Colonic mucosa (tissue), 4 donors: ENCODE results near the gene KCNJ14. TPM values are rescaled to one million over a fixed set of nuclear protein-coding genes. Genes with fewer than 3 reads are reported as not detected.

Source experiments
- DNase-seq: peaks from one replicate; pipeline ENCODE4 v3.0.0-alpha.2; 2020
- H3K27ac ChIP-seq: fragments of 200-600 bp; one replicate; pipeline ENCODE4 v1.8.0; 2021
- H3K27me3 ChIP-seq: fragments of 200-600 bp; one replicate; pipeline ENCODE4 v1.8.0; 2021
- H3K36me3 ChIP-seq: fragments of 200-600 bp; one replicate; pipeline ENCODE4 v1.8.0; 2021
- H3K4me1 ChIP-seq: fragments of 200-600 bp; one replicate; pipeline ENCODE4 v1.8.0; 2021; ENCODE audit warnings: mild to moderate bottlenecking
- H3K4me3 ChIP-seq: fragments of 200-600 bp; one replicate; pipeline ENCODE4 v1.8.0; 2021
- H3K9ac ChIP-seq, 2 donors: one replicate each; pipeline ENCODE4 v1.7.0; 2013; ENCODE audit warnings: control low read depth in 2 of 2, low read depth in 2 of 2, low read length in 2 of 2
- H3K9me3 ChIP-seq: fragments of 200-600 bp; one replicate; pipeline ENCODE4 v1.8.0; 2021
- CTCF ChIP-seq: fragments of 200-600 bp; IDR thresholded peaks from one replicate; pipeline ENCODE4 v1.8.0; 2022; ENCODE audit warnings: antibody characterized with exemption, mild to moderate bottlenecking
- intact Hi-C: fragments of 100-400 bp; cut with DNase I; formaldehyde crosslinking; loops from one replicate; pipeline ENCODE4 v1.14.1; 2022
- total RNA-seq, 2 donors: library from RNA; stranded (reverse); fragmentation: NEBNext Ultra II Directional in 1 of 2; extraction: Animal tissue kit (Norgen Biotek cat#: 25700) in 1 of 2; gene quantifications; one replicate each; pipeline ENCODE4 v1.2.1, GENCODE V29; 2021
- donor health status: healthy.
- donor health status: DM: no; HTN: no; CAD: no.
- donor health status: DM: no; HTN: no; CAD: no.

KCNJ14 gene
- total RNA-seq, 2 donors from 2014 or later: 0.35 to 0.99 TPM

DNA sequence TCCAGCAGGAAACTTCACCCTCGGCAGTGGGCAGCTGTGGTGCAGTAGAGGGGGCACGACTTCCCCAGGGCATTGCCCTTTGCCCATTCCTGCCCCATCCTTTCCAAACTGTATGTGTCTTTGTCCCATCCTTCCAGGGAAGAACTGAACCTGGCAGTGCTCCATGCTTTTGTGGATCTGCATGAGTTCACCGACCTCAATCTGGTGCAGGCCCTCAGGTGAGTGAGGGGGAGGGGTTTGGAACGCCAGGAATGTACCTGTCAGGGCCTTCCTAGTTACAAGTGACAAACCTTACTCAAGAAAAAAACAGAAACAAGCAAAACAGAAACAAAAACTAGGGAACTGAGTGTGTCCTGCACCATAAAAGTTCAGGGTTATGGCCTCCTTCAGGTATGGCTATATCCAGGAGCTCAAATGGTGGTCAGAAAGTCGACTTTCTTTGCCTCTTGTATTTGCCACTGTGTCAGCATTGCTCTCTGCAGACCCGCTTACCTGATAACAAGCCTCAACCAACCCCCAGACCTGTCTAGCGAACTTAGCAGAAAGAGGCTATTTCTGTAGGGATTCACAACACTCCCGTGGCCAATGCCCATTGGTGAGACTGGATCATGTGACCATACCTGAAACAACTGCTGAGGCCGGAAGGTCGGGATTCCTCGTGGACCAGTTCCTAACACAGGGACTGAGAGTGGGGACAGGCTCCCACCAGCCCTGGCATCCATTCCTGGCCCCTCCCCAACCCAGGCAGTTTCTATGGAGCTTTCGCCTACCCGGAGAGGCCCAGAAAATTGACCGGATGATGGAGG, 18.0 kb downstream of the KCNJ14 start:
- Histone ChIP-seq H3K4me3 (no peak overlapping the region), H3K9me3 (no peaks in the 10 kb centered on the region), H3K9ac (no peak overlapping the region), H3K27ac (no peak overlapping the region), H3K36me3 (peaks cover 31% of the 10 kb centered on the region), H3K27me3 (no peaks in the 10 kb centered on the region), H3K4me1 (peaks cover 6% of the 10 kb centered on the region)
- intact Hi-C loops: no loop called here
- DNase-seq: no peak
- TF ChIP-seq CTCF: no peak

DNA sequence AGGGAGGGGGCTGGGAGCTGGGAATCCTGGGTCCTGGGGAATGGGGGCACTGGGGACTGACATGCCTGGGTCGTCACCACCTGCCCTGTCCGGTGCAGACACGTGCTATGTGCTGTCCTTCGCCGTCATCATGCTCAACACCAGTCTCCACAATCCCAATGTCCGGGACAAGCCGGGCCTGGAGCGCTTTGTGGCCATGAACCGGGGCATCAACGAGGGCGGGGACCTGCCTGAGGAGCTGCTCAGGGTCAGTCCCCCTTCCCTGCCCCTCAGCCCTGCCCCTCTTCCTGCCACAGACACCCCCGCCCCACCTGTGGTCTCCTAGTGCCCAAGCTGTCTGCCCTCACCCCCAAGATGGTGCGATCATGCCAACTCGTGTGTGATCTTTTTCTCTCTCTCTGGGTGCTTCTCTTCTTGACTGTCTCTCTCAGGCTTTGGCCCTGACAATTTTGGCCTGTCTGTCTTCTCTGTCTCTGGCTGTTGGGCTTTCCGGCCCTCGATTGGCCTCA, 18.8 kb downstream of the KCNJ14 start:
- H3K27me3 ChIP-seq: no peaks in the 10 kb centered on the region
- DNase-seq: no peak
- intact Hi-C loops: no loop called here
- H3K9me3 ChIP-seq: no peaks in the 10 kb centered on the region
- peaks cover 6% of the 10 kb centered on the region for H3K4me1 ChIP-seq
- H3K36me3 ChIP-seq: peaks cover 31% of the 10 kb centered on the region
- no peak overlapping the region for H3K27ac ChIP-seq
- H3K4me3 ChIP-seq: no peak overlapping the region
- H3K9ac ChIP-seq: no peak overlapping the region
- no peak for TF ChIP-seq CTCF

DNA sequence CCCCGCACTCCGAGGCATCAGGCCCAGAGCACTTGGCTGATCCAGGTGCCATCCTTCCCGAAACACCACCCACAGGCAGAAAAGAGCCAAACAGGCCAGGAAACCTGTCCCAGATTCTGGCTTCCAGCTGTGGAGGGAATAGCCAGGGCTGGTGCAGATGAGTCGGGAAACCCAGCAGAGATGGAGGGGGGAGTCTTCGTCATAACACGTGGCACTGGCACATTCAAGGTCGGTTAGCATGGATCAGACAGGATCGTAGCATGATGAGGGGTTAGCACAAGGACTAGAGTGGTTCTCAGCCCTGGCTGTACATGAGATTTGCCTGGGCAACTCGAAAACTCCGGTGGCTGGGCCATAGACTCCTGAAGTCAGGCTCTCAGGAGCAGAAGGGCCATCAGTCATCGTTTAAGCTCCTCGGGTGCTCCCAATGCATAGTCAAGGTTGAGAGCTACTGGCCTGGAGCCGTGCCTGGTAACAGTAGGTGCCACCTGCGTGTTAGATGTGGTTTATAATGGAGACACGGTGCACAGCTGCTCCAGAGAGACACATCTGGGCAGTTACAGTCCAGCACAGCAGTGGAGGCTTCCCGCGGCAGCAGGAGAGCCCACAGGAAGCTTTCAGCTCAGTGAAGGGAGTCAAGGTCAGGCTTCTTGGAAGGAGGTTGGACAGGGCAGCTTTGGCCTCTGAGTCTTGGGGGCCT, 20.1 kb downstream of the KCNJ14 start:
- intact Hi-C loops: no loop called here
- Histone ChIP-seq H3K36me3 (peaks cover 31% of the 10 kb centered on the region), H3K27me3 (no peaks in the 10 kb centered on the region), H3K4me3 (no peak overlapping the region), H3K9me3 (no peaks in the 10 kb centered on the region), H3K4me1 (peaks cover 2% of the 10 kb centered on the region), H3K27ac (no peak overlapping the region), H3K9ac (no peak overlapping the region)
- no peak for DNase-seq
- no peak for TF ChIP-seq CTCF

GRCh38 chr19:48476176-48476575, 20.8 kb downstream of the KCNJ14 start:
- no peak overlapping the region for H3K4me3 ChIP-seq
- TF ChIP-seq CTCF: no peak
- no peak for DNase-seq
- no peaks in the 10 kb centered on the region for H3K4me1 ChIP-seq
- no peak overlapping the region for H3K9ac ChIP-seq
- H3K27me3 ChIP-seq: no peaks in the 10 kb centered on the region
- intact Hi-C loops: no loop called here
- no peak overlapping the region for H3K27ac ChIP-seq
- peaks cover 31% of the 10 kb centered on the region for H3K36me3 ChIP-seq
- H3K9me3 ChIP-seq: no peaks in the 10 kb centered on the region

DNA sequence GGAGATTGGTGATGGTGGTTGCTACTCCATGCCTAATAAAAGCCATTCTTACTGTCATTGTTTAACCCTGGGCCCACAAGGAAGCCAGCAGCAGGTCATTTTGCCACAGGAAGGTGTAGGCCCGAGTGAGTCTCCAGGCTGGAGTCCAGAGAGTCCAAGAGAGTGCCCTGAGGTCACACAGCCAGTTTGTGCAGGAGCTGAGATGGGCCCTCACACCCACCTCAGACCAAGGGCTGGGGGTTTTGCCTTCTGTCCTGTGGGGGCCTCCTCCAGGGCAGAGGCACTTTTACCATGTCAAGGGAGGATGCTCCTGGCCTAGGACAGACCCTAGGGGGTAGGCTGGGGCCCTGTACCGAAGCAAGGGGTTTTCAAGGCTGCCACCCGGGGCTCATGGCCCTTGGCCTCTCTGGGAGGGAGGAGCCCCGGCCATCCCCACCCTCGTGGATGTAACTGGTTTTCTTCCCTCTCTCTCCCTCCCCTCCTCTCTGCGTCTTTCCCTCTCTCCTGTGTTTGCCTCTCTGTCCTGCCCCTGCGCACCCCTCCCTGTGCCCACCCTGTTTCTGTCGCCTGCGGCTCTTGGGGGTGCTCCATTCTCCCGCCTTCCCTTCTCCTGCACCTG, 21.8 kb downstream of the KCNJ14 start:
- TF ChIP-seq CTCF: no peak
- Histone ChIP-seq H3K4me1 (no peaks in the 10 kb centered on the region), H3K9me3 (no peaks in the 10 kb centered on the region), H3K9ac (no peak overlapping the region), H3K4me3 (no peak overlapping the region), H3K27ac (no peak overlapping the region), H3K36me3 (peaks cover 26% of the 10 kb centered on the region), H3K27me3 (no peaks in the 10 kb centered on the region)
- intact Hi-C loops: no loop called here
- no peak for DNase-seq
